ENCODE measurements around the gene ONECUT2. TPM values are rescaled to one million over a fixed set of nuclear protein-coding genes. Genes with fewer than 3 reads are reported as not detected.

ONECUT2 gene
- total RNA-seq, 1 donor from 2014 or later = 0.05 TPM

GRCh38 chr18:57439985-57440330 lies 4.8 kb downstream of the ONECUT2 start:
- TF ChIP-seq, protein P1, sequence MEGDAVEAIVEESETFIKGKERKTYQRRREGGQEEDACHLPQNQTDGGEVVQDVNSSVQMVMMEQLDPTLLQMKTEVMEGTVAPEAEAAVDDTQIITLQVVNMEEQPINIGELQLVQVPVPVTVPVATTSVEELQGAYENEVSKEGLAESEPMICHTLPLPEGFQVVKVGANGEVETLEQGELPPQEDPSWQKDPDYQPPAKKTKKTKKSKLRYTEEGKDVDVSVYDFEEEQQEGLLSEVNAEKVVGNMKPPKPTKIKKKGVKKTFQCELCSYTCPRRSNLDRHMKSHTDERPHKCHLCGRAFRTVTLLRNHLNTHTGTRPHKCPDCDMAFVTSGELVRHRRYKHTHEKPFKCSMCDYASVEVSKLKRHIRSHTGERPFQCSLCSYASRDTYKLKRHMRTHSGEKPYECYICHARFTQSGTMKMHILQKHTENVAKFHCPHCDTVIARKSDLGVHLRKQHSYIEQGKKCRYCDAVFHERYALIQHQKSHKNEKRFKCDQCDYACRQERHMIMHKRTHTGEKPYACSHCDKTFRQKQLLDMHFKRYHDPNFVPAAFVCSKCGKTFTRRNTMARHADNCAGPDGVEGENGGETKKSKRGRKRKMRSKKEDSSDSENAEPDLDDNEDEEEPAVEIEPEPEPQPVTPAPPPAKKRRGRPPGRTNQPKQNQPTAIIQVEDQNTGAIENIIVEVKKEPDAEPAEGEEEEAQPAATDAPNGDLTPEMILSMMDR (IDR thresholded peaks at IDR 0.05) = no peak
- peaks cover 2% of the 10 kb centered on the region for H3K36me3 Mint-ChIP-seq (ENCODE audit: low read depth)
- no peak overlapping the region for H3K4me3 Mint-ChIP-seq (ENCODE audit: unreplicated experiment)
- H3K27ac Mint-ChIP-seq (ENCODE audit: unreplicated experiment) = no peak overlapping the region
- peaks cover 81% of the 10 kb centered on the region for H3K27me3 Mint-ChIP-seq (ENCODE audit: low read depth)
- H3K4me1 Mint-ChIP-seq (ENCODE audit: low read depth) = peaks cover 43% of the 10 kb centered on the region
- no peaks in the 10 kb centered on the region for H3K9me3 Mint-ChIP-seq (ENCODE audit: low read depth)
- no peak for DNase-seq (ENCODE audit: low spot score)

- Mint-ChIP-seq H3K27ac (ENCODE audit: unreplicated experiment) (no peak overlapping the region), H3K36me3 (ENCODE audit: low read depth) (peaks cover 2% of the 10 kb centered on the region), H3K27me3 (ENCODE audit: low read depth) (peaks cover 86% of the 10 kb centered on the region), H3K9me3 (ENCODE audit: low read depth) (no peaks in the 10 kb centered on the region), H3K4me3 (ENCODE audit: unreplicated experiment) (no peak overlapping the region), H3K4me1 (ENCODE audit: low read depth) (peaks cover 42% of the 10 kb centered on the region)
- no peak for DNase-seq (ENCODE audit: low spot score)
- TF ChIP-seq, protein P1 (IDR thresholded peaks at IDR 0.05) = no peak
These were observed 5.3 kb downstream of the ONECUT2 start for GRCh38 chr18:57440331-57441070.

GRCh38 chr18:57441071-57441794 lies 6.1 kb downstream of the ONECUT2 start:
- Mint-ChIP-seq H3K36me3 (ENCODE audit: low read depth) (peaks cover 2% of the 10 kb centered on the region), H3K9me3 (ENCODE audit: low read depth) (no peaks in the 10 kb centered on the region), H3K27ac (ENCODE audit: unreplicated experiment) (no peak overlapping the region), H3K27me3 (ENCODE audit: low read depth) (peaks cover 87% of the 10 kb centered on the region), H3K4me1 (ENCODE audit: low read depth) (peaks cover 38% of the 10 kb centered on the region), H3K4me3 (ENCODE audit: unreplicated experiment) (peak overlapping the region; percentile 35)
- DNase-seq (ENCODE audit: low spot score) = no peak
- TF ChIP-seq, protein P1 (IDR thresholded peaks at IDR 0.05) = no peak

DNA sequence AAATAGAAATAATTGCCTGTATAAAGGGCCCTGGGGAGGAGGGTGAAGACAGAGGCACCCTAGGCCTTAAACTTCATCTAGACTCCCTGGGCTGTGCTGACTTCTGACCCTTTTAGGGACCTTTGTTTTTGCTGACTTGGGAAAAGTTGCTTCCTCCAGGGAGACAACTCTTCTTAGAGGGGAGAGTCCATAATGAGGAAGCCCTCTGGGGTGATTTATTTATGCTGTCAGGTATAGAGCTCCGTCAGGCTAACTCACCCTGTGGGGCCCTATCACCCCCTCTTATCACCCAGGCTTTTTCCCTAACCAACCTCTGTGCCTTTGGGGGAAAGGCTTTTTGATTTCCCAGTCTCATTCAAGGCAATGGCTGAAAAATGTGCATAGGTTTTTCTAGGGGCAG lies 8.1 kb downstream of the ONECUT2 start:
- Mint-ChIP-seq H3K4me1 (ENCODE audit: low read depth) (peaks cover 20% of the 10 kb centered on the region), H3K36me3 (ENCODE audit: low read depth) (no peaks in the 10 kb centered on the region), H3K27me3 (ENCODE audit: low read depth) (peaks cover 71% of the 10 kb centered on the region), H3K27ac (ENCODE audit: unreplicated experiment) (no peak overlapping the region), H3K9me3 (ENCODE audit: low read depth) (no peaks in the 10 kb centered on the region), H3K4me3 (ENCODE audit: unreplicated experiment) (no peak overlapping the region)
- DNase-seq (ENCODE audit: low spot score) = no peak
- TF ChIP-seq, protein P1 (IDR thresholded peaks at IDR 0.05) = no peak

DNA sequence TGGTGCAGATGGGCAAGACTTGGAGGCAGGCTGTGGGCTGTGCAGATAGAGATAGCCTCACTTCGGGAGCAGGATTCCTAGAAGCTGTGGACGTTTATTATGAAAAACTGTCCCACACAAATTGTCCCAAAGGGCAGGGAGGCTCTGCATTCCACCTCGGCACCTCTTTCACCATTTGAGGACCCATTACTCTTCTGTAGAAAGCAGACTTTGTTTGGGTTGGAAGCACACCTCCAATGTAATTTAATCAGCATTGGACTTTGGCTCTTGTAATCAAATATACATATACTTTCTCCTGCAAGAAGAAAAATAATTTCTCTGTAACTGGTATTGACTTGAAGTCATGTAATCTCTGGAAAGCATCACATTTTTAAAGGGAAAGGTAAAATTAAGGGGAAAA lies 8.5 kb downstream of the ONECUT2 start:
- H3K4me3 Mint-ChIP-seq (ENCODE audit: unreplicated experiment) = no peak overlapping the region
- H3K9me3 Mint-ChIP-seq (ENCODE audit: low read depth) = no peaks in the 10 kb centered on the region
- H3K27ac Mint-ChIP-seq (ENCODE audit: unreplicated experiment) = no peak overlapping the region
- TF ChIP-seq, protein P1 (IDR thresholded peaks at IDR 0.05) = no peak
- peaks cover 16% of the 10 kb centered on the region for H3K4me1 Mint-ChIP-seq (ENCODE audit: low read depth)
- H3K36me3 Mint-ChIP-seq (ENCODE audit: low read depth) = no peaks in the 10 kb centered on the region
- DNase-seq (ENCODE audit: low spot score) = no peak
- H3K27me3 Mint-ChIP-seq (ENCODE audit: low read depth) = peaks cover 70% of the 10 kb centered on the region

Data from chondrocyte (in vitro differentiated cells).